Activated CD8-positive, alpha-beta T cell treated with anti-CD3 and anti-CD28 coated beads for 36 hours (primary cell): ENCODE data around the gene SH3D19. TPM values are rescaled to one million over a fixed set of nuclear protein-coding genes. Genes with fewer than 3 reads are reported as not detected.

Experiments
- ATAC-seq: fragments of 200-7000 bp; cut with Tn5 transposase; one replicate; pipeline ENCODE4 v1.10.0; 2021; ENCODE audit warnings: mild to moderate bottlenecking, moderate library complexity
- CTCF ChIA-PET: fragments of 350-600 bp; sonication (Branson Sonifier 250); formaldehyde crosslinking; loops from one replicate; lab custom pipeline; 2021; ENCODE audit warnings: antibody characterized with exemption; lab: Charles Lee
- POLR2A ChIA-PET: fragments of 350-600 bp; sonication (Branson Sonifier 250); formaldehyde crosslinking; loops from one replicate; lab custom pipeline; 2021; ENCODE audit warnings: antibody characterized with exemption; lab: Charles Lee
- DNase-seq: peaks from one replicate; pipeline ENCODE4 v3.0.0-alpha.2; 2020
- H3K27ac Mint-ChIP-seq: one replicate; pipeline ENCODE4 v1.8.0; 2021; ENCODE audit warnings: mild to moderate bottlenecking, mixed read lengths
- H3K27me3 Mint-ChIP-seq: one replicate; pipeline ENCODE4 v1.8.0; 2021; ENCODE audit warnings: mixed read lengths
- H3K36me3 Mint-ChIP-seq: one replicate; pipeline ENCODE4 v1.8.0; 2021; ENCODE audit warnings: low read depth, mixed read lengths
- H3K4me1 Mint-ChIP-seq: one replicate; pipeline ENCODE4 v1.8.0; 2021; ENCODE audit warnings: low read depth, mixed read lengths
- H3K4me3 Mint-ChIP-seq: one replicate; pipeline ENCODE4 v1.8.0; 2021; ENCODE audit warnings: mild to moderate bottlenecking, moderate library complexity, mixed read lengths
- H3K9me3 Mint-ChIP-seq: one replicate; pipeline ENCODE4 v1.8.0; 2021; ENCODE audit warnings: mixed read lengths
- CTCF ChIP-seq: fragments of 200-600 bp; IDR thresholded peaks from one replicate; pipeline ENCODE4 v1.8.0; 2022; ENCODE audit warnings: antibody characterized with exemption, mild to moderate bottlenecking
- intact Hi-C: fragments of 100-400 bp; cut with micrococcal nuclease; formaldehyde crosslinking; loops from one replicate; pipeline ENCODE4 v1.10.0; 2022
- total RNA-seq, 2 experiments: library from RNA; stranded (reverse); gene quantifications; one replicate each; pipeline ENCODE4 v1.2.3, GENCODE V29; 2021

The SH3D19 gene
- total RNA-seq, 2 experiments from 2014 or later: not detected

- H3K27me3 Mint-ChIP-seq: peaks cover 23% of the 10 kb centered on the region
- intact Hi-C loops: no loop called here
- TF ChIP-seq CTCF: no peak
- H3K27ac Mint-ChIP-seq: no peak overlapping the region
- no peak overlapping the region for H3K4me3 Mint-ChIP-seq
- ATAC-seq: no peak
- POLR2A ChIA-PET: no interaction called here
- H3K36me3 Mint-ChIP-seq: peaks cover 3% of the 10 kb centered on the region
- CTCF ChIA-PET: no interaction called here
- no peak for DNase-seq
- peaks cover 4% of the 10 kb centered on the region for H3K4me1 Mint-ChIP-seq
- no peaks in the 10 kb centered on the region for H3K9me3 Mint-ChIP-seq
Measured at GRCh38 chr4:151329217-151330007, 4.0 kb upstream of the SH3D19 start.

GRCh38 chr4:151325949-151326246 lies 493 bp upstream of the SH3D19 start:
- TF ChIP-seq CTCF: no peak
- Mint-ChIP-seq H3K27ac (no peak overlapping the region), H3K4me1 (peaks cover 5% of the 10 kb centered on the region), H3K27me3 (peaks cover 44% of the 10 kb centered on the region), H3K4me3 (peak overlapping the region; percentile 56), H3K9me3 (no peaks in the 10 kb centered on the region), H3K36me3 (peaks cover 3% of the 10 kb centered on the region)
- CTCF ChIA-PET: interaction anchor here (0.7 kb wide), 1 partner anchor 37 kb away, joined by 3 read pairs; no protein-coding TSS in a partner anchor
- ATAC-seq (no peak), DNase-seq (no peak)
- intact Hi-C loops: no loop called here
- POLR2A ChIA-PET: interaction anchor here (1.2 kb wide), 1 partner anchor 15 kb away, joined by 3 read pairs; no protein-coding TSS in a partner anchor

- ATAC-seq (peak; percentile 60), DNase-seq (peak; percentile 38)
- Mint-ChIP-seq H3K4me3 (peak overlapping the region; percentile 45), H3K4me1 (peaks cover 5% of the 10 kb centered on the region), H3K36me3 (peaks cover 3% of the 10 kb centered on the region), H3K9me3 (no peaks in the 10 kb centered on the region), H3K27me3 (peaks cover 46% of the 10 kb centered on the region), H3K27ac (no peak overlapping the region)
- ChIA-PET CTCF (interaction anchor here (0.6 kb wide), 1 partner anchor 287 kb away, joined by 3 read pairs; no protein-coding TSS in a partner anchor), POLR2A (interaction anchor here (1.2 kb wide), 1 partner anchor 14 kb away, joined by 3 read pairs; no protein-coding TSS in a partner anchor)
- TF ChIP-seq CTCF: no peak
- intact Hi-C loops: no loop called here
Measured at GRCh38 chr4:151324752-151325110, 674 bp downstream of the SH3D19 start.

- TF ChIP-seq CTCF: no peak
- peaks cover 5% of the 10 kb centered on the region for H3K4me1 Mint-ChIP-seq
- DNase-seq (no peak), ATAC-seq (no peak)
- H3K27me3 Mint-ChIP-seq: peaks cover 46% of the 10 kb centered on the region
- no peak overlapping the region for H3K27ac Mint-ChIP-seq
- ChIA-PET CTCF (interaction anchor here (0.6 kb wide), 1 partner anchor 288 kb away, joined by 3 read pairs; no protein-coding TSS in a partner anchor), POLR2A (no interaction called here)
- H3K9me3 Mint-ChIP-seq: no peaks in the 10 kb centered on the region
- intact Hi-C loops: no loop called here
- H3K36me3 Mint-ChIP-seq: peaks cover 3% of the 10 kb centered on the region
- H3K4me3 Mint-ChIP-seq: no peak overlapping the region
Measured at GRCh38 chr4:151324124-151324751, 1.2 kb downstream of the SH3D19 start.

GRCh38 chr4:151323667-151324066 lies 1.7 kb downstream of the SH3D19 start:
- Mint-ChIP-seq H3K9me3 (no peaks in the 10 kb centered on the region), H3K4me3 (no peak overlapping the region), H3K27ac (no peak overlapping the region), H3K4me1 (peaks cover 5% of the 10 kb centered on the region), H3K27me3 (peaks cover 48% of the 10 kb centered on the region), H3K36me3 (peaks cover 3% of the 10 kb centered on the region)
- DNase-seq (no peak), ATAC-seq (no peak)
- TF ChIP-seq CTCF: no peak
- intact Hi-C loops: no loop called here
- ChIA-PET POLR2A (no interaction called here), CTCF (interaction anchor here (1.1 kb wide), 1 partner anchor 47 kb away, joined by 3 read pairs; the partner anchor contains the start of gene PRSS48)
